NT2/D1 (cell line): ENCODE data around the gene LCNL1.

Experiments
- SUZ12 ChIP-seq: IDR thresholded peaks from 2 replicates; pipeline ENCODE4 v1.6.1; 2011; ENCODE audit not compliant: insufficient read length, insufficient read depth; ENCODE audit errors: extremely low read depth
- YY1 ChIP-seq: IDR thresholded peaks from 2 replicates; pipeline ENCODE4 v1.6.1; 2011; ENCODE audit not compliant: insufficient read length, insufficient read depth
- ZNF274 ChIP-seq: IDR thresholded peaks from 2 replicates; pipeline ENCODE4 v1.6.1; 2011; ENCODE audit warnings: mild to moderate bottlenecking, low read depth, low read length

- no peak for TF ChIP-seq YY1
- TF ChIP-seq ZNF274, result no peak
- TF ChIP-seq SUZ12, result no peak
Observed at GRCh38 chr9:137023157-137023556, 40.4 kb downstream of the LCNL1 start.
